B cell (primary cell): ENCODE measurements around the gene ZNF282. TPM values are rescaled to one million over a fixed set of nuclear protein-coding genes. Genes with fewer than 3 reads are reported as not detected.
"Not testable (repeated sequence)": the region's sequence is repeated elsewhere in the genome, so short reads cannot be mapped to it uniquely, and the experiment has no call there.

Experiments
- ATAC-seq: fragments of 200-7000 bp; cut with Tn5 transposase; one replicate; pipeline ENCODE4 v1.10.0; 2021; ENCODE audit warnings: low read depth, mild to moderate bottlenecking, moderate number of reproducible peaks, moderate library complexity
- CTCF ChIA-PET: fragments of 350-600 bp; sonication (Branson Sonifier 250); formaldehyde crosslinking; loops from one replicate; lab custom pipeline; 2021; ENCODE audit warnings: antibody characterized with exemption, inconsistent platforms; lab: Charles Lee
- POLR2A ChIA-PET: fragments of 350-600 bp; sonication (Branson Sonifier 250); formaldehyde crosslinking; loops from one replicate; lab custom pipeline; 2021; ENCODE audit warnings: antibody characterized with exemption; lab: Charles Lee
- DNase-seq: peaks from one replicate; pipeline ENCODE4 v3.0.0; 2013
- H2AFZ ChIP-seq: 2 replicates; pipeline ENCODE4 v1.6.1; 2012; ENCODE audit warnings: mild to moderate bottlenecking, low read depth, low read length; ENCODE audit not compliant: insufficient read depth, poor library complexity, severe bottlenecking
- H3K27ac ChIP-seq, 2 donors: 1 replicate in 1 of 2; 2 replicates in 1 of 2; pipeline ENCODE4 v1.5.1; 2012 to 2013; ENCODE audit warnings: low read length in 2 of 2, mild to moderate bottlenecking in 2 of 2, moderate library complexity in 1 of 2
- H3K27me3 ChIP-seq, 4 experiments: fragments of 200-600 bp in 1 of 4; sonication (generic) in 1 of 4; replicated peaks in 1 of 4; 1 replicate in 2 of 4; 2 replicates in 2 of 4; pipeline versions ENCODE4 v1.6.1 to v1.7.0; 2013 to 2016; ENCODE audit warnings: low read length in 3 of 4, mild to moderate bottlenecking in 2 of 4, mixed read lengths in 1 of 4, moderate library complexity in 1 of 4; ENCODE audit not compliant: insufficient read depth in 4 of 4, control insufficient read depth in 3 of 4; ENCODE audit errors: control extremely low read depth in 1 of 4
- H3K36me3 ChIP-seq, 2 experiments: replicated peaks in 1 of 2; 1 replicate in 1 of 2; 2 replicates in 1 of 2; pipeline versions ENCODE4 v1.6.1 to v1.7.1; 2013; ENCODE audit warnings: low read length in 1 of 2; ENCODE audit not compliant: insufficient read depth in 2 of 2, control insufficient read depth in 1 of 2; ENCODE audit errors: control extremely low read depth in 1 of 2, extremely low read depth in 1 of 2
- H3K4me1 ChIP-seq, 2 donors: fragments of 200-600 bp in 1 of 2; sonication (generic) in 1 of 2; 1 replicate in 1 of 2; 2 replicates in 1 of 2; pipeline versions ENCODE4 v1.5.1 to v1.6.1; 2013 to 2017; ENCODE audit warnings: low read length in 2 of 2; ENCODE audit not compliant: control insufficient read depth in 2 of 2, insufficient read depth in 2 of 2
- H3K4me2 ChIP-seq: replicated peaks from 2 replicates; pipeline ENCODE3; 2012; ENCODE audit warnings: mild to moderate bottlenecking, low read depth, low read length; ENCODE audit not compliant: poor library complexity, severe bottlenecking
- H3K4me3 ChIP-seq, 5 experiments: fragments of 200-600 bp in 1 of 5; sonication (generic) in 1 of 5; 1 replicate in 3 of 5; 2 replicates in 2 of 5; pipeline versions ENCODE4 v1.5.1 to v1.7.0; 2011 to 2016; ENCODE audit warnings: low read length in 4 of 5, mild to moderate bottlenecking in 4 of 5, low read depth in 2 of 5, control low read depth in 1 of 5, moderate library complexity in 1 of 5; ENCODE audit not compliant: insufficient read depth in 1 of 5; ENCODE audit errors: control extremely low read depth in 1 of 5, extremely low read depth in 1 of 5
- H3K79me2 ChIP-seq: fragments of 200-600 bp; sonication (generic); one replicate; pipeline ENCODE4 v1.6.0; 2016; ENCODE audit warnings: low read length; ENCODE audit not compliant: control insufficient read depth, insufficient read depth
- H3K9ac ChIP-seq: fragments of 200-600 bp; sonication (generic); 2 replicates; pipeline ENCODE4 v1.6.1; 2017; ENCODE audit warnings: mild to moderate bottlenecking, low read length, moderate library complexity
- H3K9me3 ChIP-seq, 3 donors: one replicate each; pipeline versions ENCODE4 v1.6.1 to v1.7.1; 2013; ENCODE audit warnings: low read length in 2 of 3; ENCODE audit not compliant: control insufficient read depth in 2 of 3, insufficient read depth in 1 of 3; ENCODE audit errors: control extremely low read depth in 1 of 3
- H4K20me1 ChIP-seq: 2 replicates; pipeline ENCODE4 v1.6.0; 2012; ENCODE audit warnings: mild to moderate bottlenecking, low read length; ENCODE audit not compliant: insufficient read depth, control insufficient read depth, poor library complexity, severe bottlenecking
- H3K27ac Mint-ChIP-seq: one replicate; pipeline ENCODE4 v1.8.0; 2021; ENCODE audit warnings: mixed read lengths
- H3K27me3 Mint-ChIP-seq: one replicate; pipeline ENCODE4 v1.8.0; 2021; ENCODE audit warnings: mixed read lengths
- H3K4me1 Mint-ChIP-seq: one replicate; pipeline ENCODE4 v1.8.0; 2021; ENCODE audit warnings: mixed read lengths
- H3K4me3 Mint-ChIP-seq: one replicate; pipeline ENCODE4 v1.8.0; 2021; ENCODE audit warnings: mixed read lengths
- H3K9me3 Mint-ChIP-seq: one replicate; pipeline ENCODE4 v1.8.0; 2022; ENCODE audit warnings: mixed read lengths; ENCODE audit not compliant: insufficient read depth
- CTCF ChIP-seq: fragments of 200-600 bp; IDR thresholded peaks from one replicate; pipeline ENCODE4 v1.8.0; 2022; ENCODE audit warnings: antibody characterized with exemption, mild to moderate bottlenecking
- EZH2 ChIP-seq: IDR thresholded peaks from 2 replicates; pipeline ENCODE4 v1.6.1; 2012; ENCODE audit warnings: borderline replicate concordance, low read depth, mild to moderate bottlenecking, moderate library complexity, low read length; ENCODE audit not compliant: insufficient read depth, poor library complexity, severe bottlenecking
- WGBS: methylation state at CpG from one replicate; pipeline ENCODE4 v1.1.5; 2013; ENCODE audit warnings: missing lambda C conversion rate; ENCODE audit not compliant: insufficient coverage; 5-methylcytosine and 5-hydroxymethylcytosine counted together
- intact Hi-C: fragments of 100-400 bp; cut with micrococcal nuclease; formaldehyde crosslinking; loops from one replicate; pipeline ENCODE4 v1.10.0; 2022
- polyA plus RNA-seq: library from polyadenylated mRNA; depleted of rRNA; stranded (reverse); fragments of >200 nt; gene quantifications from 2 replicates; pipeline ENCODE4 v1.2.3, GENCODE V29; 2012
- total RNA-seq, 2 donors: library from RNA; stranded (reverse); fragments of 120-200 nt in 1 of 2; gene quantifications; 1 replicate in 1 of 2; 2 replicates in 1 of 2; pipeline versions ENCODE4 v1.2.3 to v1.2.4, GENCODE V29; 2013 to 2022

ZNF282 gene
- total and polyA plus RNA-seq, 2 donors (not counting 1 experiment from before 2014, with no cell fraction given) = 8.3 to 25.7 TPM

- TF ChIP-seq CTCF = no peak
- no peak for TF ChIP-seq EZH2
- Histone ChIP-seq H3K4me1 (no peaks in the 10 kb centered on the region), H2AFZ (no peak overlapping the region), H3K4me3 (no peak overlapping the region), H3K27ac (no peak overlapping the region), H3K4me2 (no peak overlapping the region), H3K9me3 (no peaks in the 10 kb centered on the region), H4K20me1 (no peaks in the 10 kb centered on the region), H3K36me3 (no peaks in the 10 kb centered on the region), H3K27me3 (peaks cover 0 to 10% (median 0%) of the 10 kb centered on the region in 4 experiments), H3K79me2 (no peaks in the 10 kb centered on the region), H3K9ac (no peak overlapping the region)
- Mint-ChIP-seq H3K27me3 (peaks cover 17% of the 10 kb centered on the region), H3K9me3 (no peaks in the 10 kb centered on the region), H3K4me3 (no peak overlapping the region), H3K27ac (no peak overlapping the region), H3K4me1 (no peaks in the 10 kb centered on the region)
- intact Hi-C loops = no loop called here
- DNase-seq (no peak), ATAC-seq (no peak)
- WGBS = 81% methylated on average over 2 of the region's 2 CpGs
- ChIA-PET POLR2A (no interaction called here), CTCF (interaction anchor here (0.5 to 1.5 kb wide), 2 partner anchors 29 to 393 kb away, joined by 3 to 4 read pairs; partner anchors contain the start of gene ZNF783)
Measured at GRCh38 chr7:149232362-149232761, 37.0 kb downstream of the ZNF282 start.

- H3K9ac ChIP-seq, H3K36me3 ChIP-seq, H3K4me3 ChIP-seq, intact Hi-C loops, H3K4me3 Mint-ChIP-seq, H3K27ac Mint-ChIP-seq, H3K9me3 Mint-ChIP-seq, H3K4me1 ChIP-seq, H3K4me1 Mint-ChIP-seq, DNase-seq, H3K27ac ChIP-seq, H3K4me2 ChIP-seq, H3K79me2 ChIP-seq, ATAC-seq, H2AFZ ChIP-seq, POLR2A ChIA-PET, H4K20me1 ChIP-seq, H3K9me3 ChIP-seq: not testable (repeated sequence)
- WGBS = 90% methylated on average over 5 of the region's 7 CpGs
- H3K27me3 ChIP-seq = peaks cover 0 to 10% (median 0%) of the 10 kb centered on the region in 4 experiments
- peaks cover 17% of the 10 kb centered on the region for H3K27me3 Mint-ChIP-seq
- CTCF ChIA-PET = interaction anchor here (0.6 to 2.1 kb wide), 2 partner anchors 19 to 39 kb away, joined by 5 to 6 read pairs; partner anchors contain the start of gene ZNF282
Measured at GRCh38 chr7:149233655-149234204, 38.4 kb downstream of the ZNF282 start.
